ENCODE measurements around the gene OR10C1. TPM values are rescaled to one million over a fixed set of nuclear protein-coding genes. Genes with fewer than 3 reads are reported as not detected.

Gene OR10C1
- total and polyA plus RNA-seq, 8 donors: not detected

DNA sequence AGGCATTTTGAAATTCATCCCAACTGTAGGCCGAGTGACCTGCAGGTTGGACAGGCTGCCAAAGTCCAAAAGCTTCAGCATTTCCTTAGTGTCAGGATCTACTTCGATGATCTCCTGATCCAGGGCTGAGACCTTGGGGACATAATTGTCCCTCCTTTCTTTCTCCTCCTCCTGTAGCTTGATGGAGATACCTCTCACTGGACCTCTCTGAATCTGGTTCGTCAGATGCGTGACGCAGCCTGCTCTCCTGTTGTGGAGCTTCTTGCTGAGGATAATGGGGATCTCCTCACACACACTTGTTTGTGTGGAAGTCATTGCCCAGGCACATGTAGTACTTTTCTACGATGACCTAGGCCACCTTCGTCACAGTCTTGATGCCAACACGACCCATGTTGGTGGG is 50.2 kb downstream of the OR10C1 start:
- no peak overlapping the region for H3K4me3 ChIP-seq
- no peak for FAIRE-seq
- WGBS, 2 donors: 84 to 92% methylated on average over 8 of the region's 8 CpGs
- intact Hi-C loops (cut with DNase I): no loop called here
- H3K9me3 ChIP-seq: no peaks in the 10 kb centered on the region
- DNase-seq: no peak
- TF ChIP-seq, protein P1, sequence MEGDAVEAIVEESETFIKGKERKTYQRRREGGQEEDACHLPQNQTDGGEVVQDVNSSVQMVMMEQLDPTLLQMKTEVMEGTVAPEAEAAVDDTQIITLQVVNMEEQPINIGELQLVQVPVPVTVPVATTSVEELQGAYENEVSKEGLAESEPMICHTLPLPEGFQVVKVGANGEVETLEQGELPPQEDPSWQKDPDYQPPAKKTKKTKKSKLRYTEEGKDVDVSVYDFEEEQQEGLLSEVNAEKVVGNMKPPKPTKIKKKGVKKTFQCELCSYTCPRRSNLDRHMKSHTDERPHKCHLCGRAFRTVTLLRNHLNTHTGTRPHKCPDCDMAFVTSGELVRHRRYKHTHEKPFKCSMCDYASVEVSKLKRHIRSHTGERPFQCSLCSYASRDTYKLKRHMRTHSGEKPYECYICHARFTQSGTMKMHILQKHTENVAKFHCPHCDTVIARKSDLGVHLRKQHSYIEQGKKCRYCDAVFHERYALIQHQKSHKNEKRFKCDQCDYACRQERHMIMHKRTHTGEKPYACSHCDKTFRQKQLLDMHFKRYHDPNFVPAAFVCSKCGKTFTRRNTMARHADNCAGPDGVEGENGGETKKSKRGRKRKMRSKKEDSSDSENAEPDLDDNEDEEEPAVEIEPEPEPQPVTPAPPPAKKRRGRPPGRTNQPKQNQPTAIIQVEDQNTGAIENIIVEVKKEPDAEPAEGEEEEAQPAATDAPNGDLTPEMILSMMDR (IDR thresholded peaks at IDR 0.05): no peak
- no peaks in the 10 kb centered on the region for H3K36me3 ChIP-seq
- no peaks in the 10 kb centered on the region for H3K4me1 ChIP-seq
- no peaks in the 10 kb centered on the region for H3K27me3 ChIP-seq
- ATAC-seq: no peak
- H3K27ac ChIP-seq: no peak overlapping the region

DNA sequence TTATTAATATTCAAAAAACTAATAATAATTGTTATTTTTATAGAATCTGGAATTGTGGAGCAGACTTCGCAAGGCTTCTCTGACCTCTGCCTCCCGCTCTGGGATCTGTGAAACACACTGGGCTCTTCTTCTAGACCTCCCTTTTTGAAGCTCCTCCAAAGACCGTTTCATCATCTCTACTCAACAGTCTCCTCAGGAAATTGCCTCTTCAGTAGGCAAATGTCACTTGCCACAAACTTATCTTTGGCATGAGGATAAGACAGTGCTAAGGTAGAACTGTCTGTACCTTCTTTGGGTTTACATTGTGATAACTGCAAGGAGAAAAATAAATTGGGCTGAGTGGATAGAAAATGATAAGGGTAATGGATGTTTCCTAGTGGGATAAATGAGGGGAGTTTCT is 50.9 kb downstream of the OR10C1 start:
- ATAC-seq: no peak
- no peak overlapping the region for H3K27ac ChIP-seq
- intact Hi-C loops (cut with DNase I): no loop called here
- DNase-seq: no peak
- no peaks in the 10 kb centered on the region for H3K9me3 ChIP-seq
- 82% methylated on average over 3 of the region's 3 CpGs for WGBS, 2 donors
- no peaks in the 10 kb centered on the region for H3K36me3 ChIP-seq
- FAIRE-seq: no peak
- no peaks in the 10 kb centered on the region for H3K27me3 ChIP-seq
- H3K4me1 ChIP-seq: no peaks in the 10 kb centered on the region
- no peak overlapping the region for H3K4me3 ChIP-seq
- TF ChIP-seq, protein P1 (IDR thresholded peaks at IDR 0.05): no peak

DNA sequence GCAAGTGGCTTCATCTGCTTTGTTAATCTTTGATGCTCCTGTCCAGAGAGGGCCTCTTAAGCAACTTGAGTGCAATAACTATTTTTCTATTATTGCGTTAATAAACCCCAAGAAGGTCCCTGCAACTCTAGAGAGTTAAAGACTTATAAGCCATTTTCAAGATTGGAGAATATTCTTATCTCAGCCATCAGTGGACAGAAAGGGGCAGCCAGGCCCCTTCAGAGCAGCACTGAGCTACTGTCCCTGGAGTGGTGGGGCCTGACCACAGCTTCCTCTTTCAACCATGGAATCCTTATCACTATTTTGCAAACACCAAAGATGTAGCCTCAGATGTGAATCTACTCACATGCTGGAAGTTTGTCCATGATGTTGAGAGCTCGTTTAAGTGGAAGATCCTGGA is 51.4 kb downstream of the OR10C1 start:
- intact Hi-C loops (cut with DNase I): no loop called here
- no peak overlapping the region for H3K27ac ChIP-seq
- ATAC-seq (no peak), DNase-seq (no peak), FAIRE-seq (no peak)
- H3K4me3 ChIP-seq: no peak overlapping the region
- no peaks in the 10 kb centered on the region for H3K27me3 ChIP-seq
- no peaks in the 10 kb centered on the region for H3K9me3 ChIP-seq
- H3K4me1 ChIP-seq: no peaks in the 10 kb centered on the region
- 77 to 81% methylated on average over 2 of the region's 2 CpGs for WGBS, 2 donors
- TF ChIP-seq, protein P1 (IDR thresholded peaks at IDR 0.05): no peak
- H3K36me3 ChIP-seq: no peaks in the 10 kb centered on the region

Other genes with a start within 250 kb of the OR10C1 start
- not detected for gene OR14J1, start 137.6 kb upstream of the OR10C1 start, total RNA-seq
- not detected for gene OR14J1, start 137.6 kb upstream of the OR10C1 start, polyA plus RNA-seq
- not detected for gene OR5V1, start 70.4 kb upstream of the OR10C1 start, total RNA-seq
- gene OR5V1, start 70.4 kb upstream of the OR10C1 start, polyA plus RNA-seq: not detected
- gene OR12D3, start 64.0 kb upstream of the OR10C1 start, total RNA-seq: not detected
- not detected for gene OR12D3, start 64.0 kb upstream of the OR10C1 start, polyA plus RNA-seq
- gene OR12D2, start 43.7 kb upstream of the OR10C1 start, total RNA-seq: not detected
- not detected for gene OR12D2, start 43.7 kb upstream of the OR10C1 start, polyA plus RNA-seq
- gene OR12D1, start 24.4 kb upstream of the OR10C1 start, total RNA-seq: not detected
- gene OR12D1, start 24.4 kb upstream of the OR10C1 start, polyA plus RNA-seq: not detected
- gene OR11A1, start 17.8 kb downstream of the OR10C1 start, total RNA-seq: not detected
- not detected for gene OR11A1, start 17.8 kb downstream of the OR10C1 start, polyA plus RNA-seq
- not detected for gene OR2H1, start 17.8 kb downstream of the OR10C1 start, total RNA-seq
- not detected for gene OR2H1, start 17.8 kb downstream of the OR10C1 start, polyA plus RNA-seq
- not detected for gene MAS1L, start 48.6 kb downstream of the OR10C1 start, total RNA-seq
- gene MAS1L, start 48.6 kb downstream of the OR10C1 start, polyA plus RNA-seq: not detected
- gene UBD, start 120.4 kb downstream of the OR10C1 start, total RNA-seq: 100 to 1,000 TPM in 2 of 6 donors, 1 to 10 TPM in 3, under 1 TPM in 1; 0.66 to 331 (median 6.3) TPM
- 10 to 100 TPM in 1 of 2 donors, 1 to 10 TPM in 1; 4.4 to 32.2 TPM for gene UBD, start 120.4 kb downstream of the OR10C1 start, polyA plus RNA-seq
- not detected for gene OR2H2, start 145.8 kb downstream of the OR10C1 start, total RNA-seq
- not detected for gene OR2H2, start 145.8 kb downstream of the OR10C1 start, polyA plus RNA-seq
- 10 to 100 TPM in 1 of 6 donors, 1 to 10 TPM in 5; 5.2 to 21.1 (median 7.5) TPM for gene GABBR1, start 193.9 kb downstream of the OR10C1 start, total RNA-seq
- 10 to 100 TPM; 24.1 to 26.7 TPM for gene GABBR1, start 193.9 kb downstream of the OR10C1 start, polyA plus RNA-seq
- not detected for gene MOG, start 217.8 kb downstream of the OR10C1 start, total RNA-seq
- not detected for gene MOG, start 217.8 kb downstream of the OR10C1 start, polyA plus RNA-seq
- under 1 TPM in 2 of 6 donors, not detected in 4; 0.09 to 0.12 TPM for gene ZFP57, start 241.8 kb downstream of the OR10C1 start, total RNA-seq
- gene ZFP57, start 241.8 kb downstream of the OR10C1 start, polyA plus RNA-seq: 1 to 10 TPM in 1 of 2 donors, not detected in 1; 1.1 TPM